Fibroblast of the conjunctiva (primary cell): ENCODE measurements around the gene KLHL29.

Experiments
- DNase-seq: peaks from one replicate; pipeline ENCODE4 v3.0.0-alpha.2; 2010; ENCODE audit warnings: low read depth

KLHL29 gene

DNA sequence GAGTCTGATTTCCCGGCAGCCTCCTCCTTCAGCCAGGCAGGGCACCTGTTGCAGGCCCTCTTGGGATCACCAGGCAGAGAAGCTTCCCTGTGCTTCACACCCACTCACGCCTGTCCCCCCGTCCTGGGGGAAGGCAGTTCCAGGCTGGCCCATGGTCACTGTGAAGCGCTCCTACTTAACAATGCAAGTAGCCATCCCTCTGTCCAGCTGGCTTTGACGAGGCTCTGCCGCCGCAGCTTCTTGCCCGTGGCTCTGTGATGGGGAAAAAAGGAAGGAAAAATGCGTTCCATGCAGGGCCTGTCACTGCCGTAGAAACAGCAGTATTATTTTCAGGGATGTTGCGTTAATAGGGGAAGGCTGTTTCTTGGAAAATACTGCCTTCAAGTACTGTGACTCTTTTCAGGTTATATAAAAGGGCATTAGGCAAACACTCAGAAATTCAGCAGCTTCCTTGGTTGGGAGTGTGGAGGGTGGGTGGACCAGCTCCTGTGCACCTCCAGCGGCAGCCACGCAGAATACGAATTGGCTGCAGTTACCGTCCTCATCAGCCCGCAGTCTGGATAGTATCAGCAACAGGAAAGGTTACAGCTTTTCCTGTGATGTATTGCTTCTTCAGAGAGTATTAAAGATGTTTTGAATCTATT, 232.3 kb downstream of the KLHL29 start:
- DNase-seq = peak; percentile 62

GRCh38 chr2:23617811-23618215, 232.8 kb downstream of the KLHL29 start:
- no peak for DNase-seq

DNA sequence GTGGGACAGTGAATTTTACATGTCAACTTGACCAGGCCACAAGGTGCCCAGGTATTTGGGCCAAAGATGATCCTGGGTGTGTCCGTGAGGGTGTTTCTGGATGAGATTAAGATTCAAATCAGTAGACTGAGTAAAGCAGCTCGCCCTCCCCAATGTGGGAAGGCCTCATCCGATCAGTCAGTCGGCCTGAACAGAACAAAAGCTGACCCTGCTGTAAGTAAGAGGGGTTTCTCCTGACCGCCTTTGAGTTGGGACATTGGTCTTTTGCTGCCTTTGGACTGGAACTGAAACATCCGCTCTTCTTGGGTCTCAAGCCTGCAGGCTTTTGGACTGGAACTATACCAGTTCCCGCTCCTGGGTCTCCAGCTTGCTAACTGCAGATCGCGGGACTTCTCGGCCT, 233.3 kb downstream of the KLHL29 start:
- no peak for DNase-seq

DNA sequence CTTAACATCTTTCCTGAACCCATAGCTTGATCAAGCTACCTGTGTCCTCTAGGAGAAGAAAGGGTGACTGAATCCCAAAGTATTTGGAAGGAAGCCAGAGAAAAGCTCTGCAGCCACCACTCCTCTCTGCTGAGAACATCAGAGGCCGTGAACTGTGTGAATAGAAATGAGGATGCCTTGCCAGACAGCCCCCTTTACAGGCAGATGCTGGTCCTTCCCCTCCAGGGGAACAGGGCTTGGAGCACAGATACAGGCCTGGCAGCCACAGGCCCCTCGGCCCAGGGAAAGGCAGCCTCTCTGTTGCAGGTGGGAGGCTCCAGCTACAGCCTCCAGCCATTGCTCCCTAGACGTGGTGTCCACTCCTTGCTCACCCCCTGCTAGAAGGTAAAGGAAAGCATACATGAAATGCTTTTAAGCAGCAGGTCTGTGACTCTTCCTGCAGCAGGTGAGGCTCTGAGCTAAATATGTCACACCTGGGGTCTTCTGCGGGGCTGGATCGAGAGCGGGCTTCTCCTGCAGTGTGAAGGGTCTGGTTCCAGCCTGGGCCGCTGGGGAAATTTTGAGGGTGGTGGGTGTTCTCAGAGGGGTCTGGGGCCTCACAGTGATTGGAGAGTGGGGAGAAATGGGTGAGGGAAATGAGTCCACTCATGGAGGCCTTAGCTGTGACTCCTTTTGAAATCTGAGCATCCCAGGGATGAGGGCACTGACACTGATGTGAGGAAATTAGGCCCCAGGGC, 234.0 kb downstream of the KLHL29 start:
- DNase-seq = no peak

DNA sequence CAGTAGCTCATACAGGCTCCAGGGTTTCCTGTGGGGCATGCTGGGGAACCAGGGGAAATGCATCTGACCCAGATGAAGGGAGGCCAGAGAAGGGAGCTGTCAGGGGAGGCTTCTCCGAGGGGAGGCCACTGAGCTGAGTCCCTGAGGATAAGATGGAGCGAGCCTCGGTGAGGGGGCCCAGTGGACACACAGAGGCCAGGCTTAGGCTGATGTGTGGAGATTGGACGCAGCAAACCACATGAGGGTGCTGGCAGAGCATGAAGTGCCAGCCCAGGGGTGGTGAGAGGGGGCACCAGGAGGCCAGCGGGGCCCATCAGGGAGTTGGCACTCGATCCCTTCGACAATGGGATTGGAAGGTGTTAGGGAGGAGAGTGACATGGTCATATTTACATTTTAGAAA, 235.0 kb downstream of the KLHL29 start:
- DNase-seq = no peak

GRCh38 chr2:23620841-23621341, 235.9 kb downstream of the KLHL29 start:
- no peak for DNase-seq

DNA sequence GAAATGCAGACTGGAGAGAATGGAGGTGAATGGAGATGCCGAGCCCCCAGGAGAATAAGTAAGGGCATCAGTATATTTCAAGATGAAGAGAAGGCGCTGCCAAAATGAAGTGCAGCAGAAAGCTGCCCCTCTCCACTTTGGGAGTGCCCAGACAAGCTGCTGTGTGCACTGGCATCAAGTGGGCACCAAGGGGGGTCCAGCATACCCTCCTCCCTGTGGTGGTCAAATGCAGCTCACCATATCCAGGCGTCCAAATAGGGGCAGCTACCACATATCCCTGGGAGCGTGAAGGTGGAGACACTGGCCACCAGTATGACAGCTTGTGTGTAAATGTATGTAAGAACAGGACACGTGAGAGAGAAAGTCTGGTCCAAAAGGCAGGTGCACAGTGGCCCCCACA, 236.6 kb downstream of the KLHL29 start:
- DNase-seq = no peak

GRCh38 chr2:23622466-23622865, 237.5 kb downstream of the KLHL29 start:
- DNase-seq = no peak

DNA sequence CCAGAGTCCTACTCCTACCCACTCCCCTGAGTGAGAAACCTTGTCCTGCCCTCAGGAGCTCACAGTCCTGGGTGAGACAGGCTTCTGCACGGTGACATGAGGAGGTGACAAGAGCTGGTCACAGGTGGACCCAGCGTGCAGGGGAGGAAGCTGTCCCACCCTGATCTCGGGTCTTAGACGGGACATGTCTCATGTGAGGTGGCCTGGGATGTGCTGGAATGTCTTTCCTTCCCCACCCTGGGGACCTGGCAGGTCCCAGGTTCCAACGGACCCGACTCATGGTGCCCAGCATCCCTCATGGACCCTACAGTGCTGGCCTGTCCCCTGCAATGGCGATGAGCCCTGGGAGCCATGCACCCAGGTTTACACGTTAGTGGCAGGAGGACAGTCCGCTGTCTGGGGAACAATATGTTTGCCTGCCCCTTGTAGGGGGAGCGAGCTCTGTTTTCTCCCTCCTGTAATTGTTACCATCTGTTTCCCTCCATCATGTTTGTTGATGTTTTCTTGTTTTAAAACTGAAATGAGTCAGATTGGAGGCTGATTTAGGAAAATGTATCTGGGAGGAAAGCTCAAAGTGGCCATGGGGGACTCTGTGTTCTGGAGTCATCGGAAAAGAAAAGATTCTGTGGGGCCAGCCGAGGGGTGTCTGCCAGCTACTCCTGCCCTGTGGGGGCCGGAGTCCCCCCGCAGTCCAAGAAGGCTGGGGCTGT, 238.1 kb downstream of the KLHL29 start:
- no peak for DNase-seq

DNA sequence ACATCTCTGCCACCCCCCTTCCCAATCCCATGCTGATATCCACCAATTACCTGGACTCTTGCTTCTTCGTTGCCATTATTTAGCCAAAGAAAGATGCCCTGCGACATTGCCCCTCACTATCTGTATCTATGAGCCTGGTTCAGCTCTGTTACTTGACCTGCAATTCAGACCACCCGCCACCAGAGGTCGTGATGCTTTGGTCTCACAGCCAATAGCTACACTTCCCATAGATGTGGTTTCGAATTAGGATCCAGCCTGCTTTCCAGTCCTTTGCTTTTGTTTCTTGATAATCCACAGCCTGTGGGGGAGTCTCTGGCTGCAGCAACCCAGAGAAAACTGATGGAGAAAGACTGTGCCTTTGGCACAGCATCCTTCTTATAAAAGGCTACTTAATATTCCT, 239.4 kb downstream of the KLHL29 start:
- no peak for DNase-seq

GRCh38 chr2:23624915-23625314, 239.9 kb downstream of the KLHL29 start:
- no peak for DNase-seq

GRCh38 chr2:23625726-23626125, 240.7 kb downstream of the KLHL29 start:
- no peak for DNase-seq

DNA sequence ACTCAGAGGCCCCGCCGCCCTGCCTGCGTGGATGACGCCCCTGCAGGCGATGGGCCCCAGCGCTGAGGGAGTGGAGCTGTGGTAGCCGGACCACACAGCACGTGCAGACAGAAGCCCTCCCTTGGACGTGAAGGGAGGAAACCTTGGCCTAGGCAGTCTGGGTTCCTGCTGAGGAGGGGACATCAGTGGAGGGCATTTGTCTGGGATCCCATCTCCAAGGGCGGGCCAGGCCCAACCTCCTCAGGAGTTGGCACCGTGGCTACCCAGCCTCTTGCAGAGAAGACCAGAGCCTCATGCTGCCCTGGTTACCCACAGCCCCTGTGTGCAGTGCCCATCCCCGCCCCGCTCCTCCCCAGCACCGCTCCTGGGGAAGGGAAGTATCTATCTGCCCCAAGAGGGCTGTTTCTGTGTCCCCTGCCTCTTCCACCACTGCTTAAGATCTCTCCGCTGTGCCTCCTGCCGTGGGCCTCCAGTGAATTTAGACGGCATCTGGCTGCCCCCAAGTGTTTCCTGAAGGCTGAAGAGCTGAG, 241.8 kb downstream of the KLHL29 start:
- DNase-seq = no peak

DNA sequence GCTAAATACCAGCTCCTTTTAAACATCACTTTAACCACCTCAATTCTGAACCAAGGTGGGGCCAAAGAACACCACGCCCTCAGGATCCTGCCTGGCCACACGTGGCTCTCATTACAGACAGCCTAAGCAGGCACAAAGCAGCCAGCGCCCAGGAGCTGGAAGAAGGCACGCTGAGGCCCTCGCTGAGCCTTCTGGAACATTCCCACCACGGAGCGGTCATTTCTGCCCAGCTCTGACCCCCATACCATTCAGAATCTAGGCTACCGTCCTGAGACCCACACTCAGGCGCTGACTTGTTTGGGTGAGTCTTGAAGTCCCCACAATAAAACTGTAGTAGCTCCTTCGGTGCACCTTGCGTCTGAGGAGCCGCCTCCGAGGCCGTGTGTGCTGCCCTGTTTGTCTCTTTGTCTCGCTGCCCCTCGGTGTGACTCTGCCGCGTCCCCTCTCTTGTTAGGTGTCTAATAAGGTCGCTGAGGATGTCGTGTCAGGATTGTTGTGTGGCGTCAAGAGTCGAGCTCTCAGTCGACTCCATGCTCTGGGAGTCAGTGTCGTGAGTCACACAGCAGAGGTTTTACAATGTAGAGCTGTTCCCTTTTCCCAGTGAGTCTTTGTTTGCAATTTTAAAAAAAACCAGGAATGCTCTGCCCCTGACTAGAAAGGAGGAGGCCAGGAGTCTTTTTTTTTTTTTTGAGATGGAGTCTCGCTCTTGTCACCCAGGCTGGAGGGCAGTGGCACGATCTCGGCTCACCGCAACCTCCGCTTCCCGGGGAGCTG, 242.4 kb downstream of the KLHL29 start:
- no peak for DNase-seq

DNA sequence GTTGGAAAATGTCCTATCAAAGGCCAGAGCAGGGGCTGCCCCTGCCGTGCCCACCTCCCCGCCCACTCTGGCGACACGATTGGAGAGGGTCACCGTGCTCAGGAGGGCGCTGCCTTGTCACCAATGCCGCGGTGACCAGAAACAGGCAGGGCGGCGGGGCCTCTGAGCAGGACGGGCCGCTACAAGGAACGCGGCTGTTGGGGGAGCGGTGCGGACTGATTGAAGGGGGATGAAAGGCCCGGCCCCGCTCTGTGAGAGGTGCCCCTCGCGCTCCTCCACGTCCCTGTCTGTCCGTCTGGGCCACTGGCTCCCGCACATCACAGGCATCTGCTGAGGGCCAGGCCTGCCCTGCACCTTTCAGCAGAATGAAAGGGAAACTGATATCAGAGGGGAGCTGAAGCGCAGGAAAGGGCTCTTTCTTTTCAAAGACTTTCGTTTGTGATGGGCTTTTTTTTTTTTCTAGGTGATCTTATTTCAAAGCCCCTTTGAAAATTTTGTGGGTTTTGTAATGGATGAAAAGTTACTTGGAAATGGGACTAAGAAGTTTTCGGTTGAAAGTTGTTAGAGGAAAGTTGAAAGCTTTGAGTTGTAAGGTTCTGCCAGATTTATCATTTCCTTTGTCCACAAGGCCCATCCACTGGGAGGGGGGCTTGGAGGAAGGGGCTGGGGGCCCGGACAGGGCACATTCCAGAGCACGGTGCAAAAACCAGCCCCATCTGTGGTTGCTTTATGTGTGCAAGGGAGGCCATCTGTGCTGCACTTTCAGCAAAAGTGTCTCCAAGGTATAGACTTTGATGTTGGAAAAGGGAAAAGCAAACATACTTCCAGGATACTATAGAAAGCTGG, 244.2 kb downstream of the KLHL29 start:
- DNase-seq = no peak

- no peak for DNase-seq
These were observed 244.9 kb downstream of the KLHL29 start for GRCh38 chr2:23629772-23630480.

DNA sequence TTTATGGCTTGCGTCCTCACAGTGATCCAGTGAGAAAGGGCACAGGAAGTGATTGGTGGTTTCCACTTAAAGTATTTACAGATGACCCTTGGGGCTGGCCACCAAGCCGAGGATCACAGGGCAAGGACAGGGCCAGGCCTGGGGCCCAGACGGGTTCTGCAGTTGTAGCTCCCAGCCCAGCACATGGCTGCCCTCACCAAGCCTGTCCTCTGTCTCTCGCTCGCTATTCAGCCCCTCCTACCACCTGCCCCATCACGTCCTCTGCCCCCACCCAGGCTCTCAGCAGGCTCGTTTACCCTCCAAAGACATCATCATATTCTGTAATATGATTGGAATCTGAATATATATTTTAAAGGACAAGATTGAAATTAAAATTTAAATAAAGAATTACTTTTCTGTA, 246.0 kb downstream of the KLHL29 start:
- DNase-seq = no peak

DNA sequence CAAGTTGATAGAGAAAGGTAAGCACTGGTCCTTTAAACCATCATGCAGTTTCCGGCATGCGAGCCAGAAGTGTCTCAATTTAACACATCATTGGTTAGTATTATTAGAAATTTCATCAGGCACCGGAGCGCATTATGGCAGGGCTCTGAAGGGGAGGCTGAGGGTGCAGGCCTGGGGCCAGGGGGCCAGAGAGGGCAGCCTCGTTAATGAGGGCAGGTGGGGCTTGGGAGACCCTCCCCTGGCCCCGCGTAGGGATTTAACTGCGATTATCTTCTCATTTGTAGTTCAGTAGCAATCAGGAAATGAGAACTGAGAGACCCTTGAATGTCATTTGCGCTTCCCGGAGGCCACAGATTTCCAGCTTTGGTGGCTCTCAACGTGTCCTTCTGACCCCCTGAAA, 246.4 kb downstream of the KLHL29 start:
- DNase-seq = no peak

- no peak for DNase-seq
These were observed 247.4 kb downstream of the KLHL29 start for GRCh38 chr2:23632386-23632785.

GRCh38 chr2:23632831-23633395, 247.9 kb downstream of the KLHL29 start:
- no peak for DNase-seq
